ENCODE data around the gene ANKH.
A peak's percentile ranks its signal among the peaks of the same experiment; 100 is the strongest.

The ANKH gene

DNA sequence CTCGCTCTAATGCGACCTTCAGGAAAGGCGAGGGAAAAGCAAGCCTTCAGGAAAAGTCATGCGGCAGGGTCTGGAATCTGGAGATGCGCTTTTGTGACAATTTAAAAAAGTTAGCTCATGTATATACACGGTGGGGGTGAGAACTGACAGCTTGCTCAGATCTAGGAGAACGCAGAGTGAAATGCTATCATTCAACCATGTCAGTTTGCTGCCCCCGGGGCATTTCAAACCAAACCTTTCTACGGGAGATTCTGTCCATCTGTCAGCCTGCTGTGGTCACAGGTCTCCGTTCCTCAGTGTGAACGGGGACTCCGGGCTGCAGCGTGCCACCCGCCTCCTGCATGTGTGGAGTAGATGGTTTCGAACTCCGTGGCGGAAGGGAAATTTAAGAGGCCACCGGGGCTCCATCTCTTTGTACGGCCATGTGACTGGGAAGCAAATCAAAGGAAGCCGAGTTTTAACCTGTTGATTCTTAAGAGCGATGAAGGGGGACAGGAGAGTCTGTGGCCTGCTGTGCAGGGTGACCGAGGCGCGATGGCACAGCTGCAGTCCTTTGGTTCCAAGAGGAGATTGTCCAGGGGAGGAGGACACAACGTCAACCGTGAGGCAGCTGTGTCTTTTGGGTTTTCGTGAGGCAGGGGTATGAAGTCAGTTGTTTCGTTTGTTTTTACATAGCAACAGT, 161.1 kb downstream of the ANKH start:
- DNase-seq = no peak

DNA sequence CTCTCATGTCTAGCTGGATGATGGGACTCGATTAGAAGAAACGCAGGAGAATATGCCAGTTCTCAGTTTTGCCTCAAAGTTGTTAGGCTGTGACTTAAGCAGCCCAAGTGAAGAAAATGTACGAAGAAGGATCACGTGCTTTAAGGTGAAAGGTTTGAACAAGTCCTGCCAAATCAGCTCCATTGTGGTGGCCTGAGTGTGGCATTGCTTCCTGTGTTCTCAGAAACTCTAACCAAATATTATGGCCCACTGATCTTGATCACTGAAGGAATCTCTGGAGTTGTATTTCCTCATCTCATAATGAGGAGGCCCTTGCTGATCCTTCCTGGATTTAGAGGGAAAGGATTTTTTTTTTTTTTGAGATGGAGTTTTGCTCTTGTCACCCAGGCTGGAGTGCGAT, 163.0 kb downstream of the ANKH start:
- no peak for DNase-seq

DNA sequence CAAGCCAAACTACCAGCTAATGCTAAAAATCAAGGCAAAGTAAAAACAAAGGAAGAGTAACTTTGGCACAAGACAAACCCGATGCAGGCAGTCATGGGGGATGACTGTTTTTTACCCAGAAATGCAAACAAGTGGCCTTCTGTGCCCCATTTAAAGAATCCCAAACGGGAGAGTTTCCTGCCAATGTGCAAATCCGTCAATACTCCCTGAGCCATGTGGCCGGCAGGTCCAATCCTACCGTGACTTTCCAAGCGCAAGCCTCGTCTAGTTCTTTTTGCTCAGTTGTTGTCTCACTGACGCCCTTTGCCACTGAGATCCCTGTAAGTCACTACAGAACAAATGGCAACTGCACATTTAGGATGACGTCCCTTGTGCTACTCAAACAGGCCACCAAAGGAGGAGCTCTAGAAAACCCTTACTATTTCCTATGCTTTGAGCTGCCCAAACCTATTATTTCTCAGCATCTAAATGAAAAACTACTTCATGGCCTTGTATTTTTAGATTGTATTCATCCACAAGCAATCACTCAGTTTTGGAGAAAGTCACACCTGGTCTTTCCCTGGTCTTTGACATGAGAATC, 163.7 kb downstream of the ANKH start:
- DNase-seq = no peak

DNA sequence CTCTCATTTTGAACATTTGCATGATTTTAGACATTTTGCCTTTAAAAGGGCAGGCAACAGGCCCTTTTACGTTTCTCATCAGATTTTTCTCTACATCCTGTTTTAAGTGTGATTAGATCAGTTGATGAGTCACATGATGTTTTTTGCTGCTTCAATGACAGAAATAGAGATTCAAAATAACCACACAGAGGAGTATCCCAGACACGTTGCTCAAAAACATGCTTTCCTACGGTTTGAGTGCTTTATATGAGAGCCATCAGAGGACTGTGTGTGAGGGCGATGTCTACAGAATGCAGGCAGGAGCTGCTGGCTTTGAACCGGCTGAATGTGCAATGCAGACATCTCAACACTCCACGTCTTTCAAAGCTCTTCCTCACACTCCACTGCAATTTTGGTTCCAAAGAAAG, 165.0 kb downstream of the ANKH start:
- no peak for DNase-seq

DNA sequence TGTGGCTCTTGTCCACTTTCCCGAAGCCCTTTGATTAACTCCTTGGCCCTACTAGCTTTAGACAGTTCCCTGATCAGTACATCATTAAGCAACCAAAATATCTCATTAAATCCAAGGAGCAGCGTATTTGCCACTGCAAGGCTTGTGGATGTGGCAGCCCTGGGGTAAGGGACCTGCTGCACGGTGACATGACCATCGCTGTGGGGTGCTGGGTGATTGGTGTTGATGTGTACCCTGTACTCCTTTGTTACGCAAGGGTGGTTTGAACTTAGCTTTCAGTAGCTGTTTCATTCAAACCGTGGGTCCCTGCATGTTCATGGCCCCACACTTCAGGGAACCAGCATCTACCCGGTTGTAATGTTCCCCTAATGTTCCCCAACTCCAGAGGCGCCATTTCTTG, 166.0 kb downstream of the ANKH start:
- no peak for DNase-seq

DNA sequence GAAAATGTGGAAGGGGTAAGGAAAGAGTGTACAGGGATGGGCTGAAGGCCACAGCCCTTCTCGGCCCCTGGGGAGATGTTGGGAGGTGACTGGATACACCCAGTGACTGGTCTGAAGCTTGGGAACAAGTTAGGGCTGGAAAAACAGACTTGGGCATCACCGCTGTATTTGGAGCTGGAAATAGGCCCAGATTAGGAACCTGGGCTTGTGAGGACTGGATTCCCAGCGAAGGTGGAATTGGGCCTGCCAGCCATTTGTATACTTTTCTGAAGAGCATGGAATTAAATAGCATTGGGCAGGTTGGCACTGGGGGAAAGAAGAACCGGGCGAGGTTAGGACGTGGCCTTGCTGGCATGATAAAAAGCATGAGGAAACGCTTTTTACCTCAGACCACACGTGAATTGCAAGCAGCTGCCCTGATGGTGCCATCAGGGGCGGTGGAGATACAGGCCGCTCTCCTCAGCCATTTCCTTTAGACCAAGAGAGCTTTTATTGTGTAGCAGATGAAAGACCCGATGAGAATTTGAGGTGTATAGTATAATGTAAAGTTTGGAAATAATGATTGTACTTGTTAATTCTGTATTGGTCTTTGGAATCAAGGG, 169.2 kb downstream of the ANKH start:
- DNase-seq = no peak

DNA sequence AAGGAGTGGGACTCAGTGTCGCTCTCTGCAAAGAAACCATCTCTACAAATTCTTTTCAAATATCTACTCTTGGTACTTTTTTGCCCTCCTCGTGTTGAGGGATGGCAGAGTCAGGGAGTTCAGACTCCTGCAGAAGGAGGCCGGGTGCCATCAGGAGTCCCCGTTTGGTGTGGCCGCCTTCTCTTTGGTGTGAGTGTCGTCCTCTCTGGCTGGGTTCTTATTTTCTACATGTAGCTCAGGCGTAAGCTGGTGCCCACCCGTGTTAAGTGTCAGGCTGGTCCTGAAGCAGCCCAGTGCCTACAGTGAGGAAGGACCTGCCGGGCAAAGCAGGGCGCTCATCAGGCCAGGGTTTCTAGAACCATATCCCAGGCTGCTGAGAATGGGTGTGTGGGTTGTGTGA, 170.0 kb downstream of the ANKH start:
- DNase-seq = no peak

DNA sequence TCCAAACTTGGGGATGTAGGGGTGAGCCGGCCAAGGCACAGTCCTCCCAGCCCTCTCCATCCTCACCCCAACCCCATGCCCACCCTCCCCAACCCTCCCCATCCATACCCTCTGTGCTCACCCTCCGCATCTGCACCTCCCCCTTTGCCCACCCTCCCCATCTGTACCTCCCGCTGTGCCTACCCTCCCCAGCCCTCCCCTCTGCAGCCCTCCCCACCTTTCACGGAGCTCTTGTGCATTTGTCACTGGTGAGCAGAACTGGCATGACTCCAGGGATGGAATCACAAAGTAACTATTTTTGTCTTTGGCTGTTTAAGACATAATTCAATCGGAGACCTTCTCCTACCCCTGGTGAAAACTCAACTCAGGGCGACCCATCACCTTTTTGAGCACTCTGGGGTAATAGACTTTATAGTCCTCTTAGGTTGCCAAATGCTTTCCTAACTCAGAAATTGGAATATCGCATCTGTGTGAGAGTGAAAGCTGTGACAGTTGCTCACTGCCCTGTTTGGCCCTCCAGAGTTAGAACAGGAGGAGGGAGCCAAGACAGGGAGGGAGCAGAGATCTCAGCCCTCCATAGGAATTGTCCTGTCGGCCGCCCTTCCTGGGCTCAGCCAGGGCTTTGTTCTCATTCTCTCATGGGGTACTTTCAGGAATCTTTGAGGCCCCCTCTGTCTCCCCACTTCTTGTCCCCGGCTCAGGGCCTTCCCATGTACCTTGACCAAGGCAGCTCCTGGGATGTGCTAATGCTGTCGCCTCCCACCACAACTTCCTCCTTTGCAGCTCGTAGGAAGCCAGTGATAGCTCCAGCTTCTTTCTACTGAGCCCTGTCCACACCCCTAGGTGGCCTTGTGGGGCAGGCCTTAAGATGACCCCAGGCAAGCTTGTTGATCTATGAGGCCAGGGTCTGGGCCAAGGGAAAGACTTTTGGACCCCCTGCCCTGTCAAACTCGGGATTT, 170.8 kb downstream of the ANKH start:
- DNase-seq = no peak

DNA sequence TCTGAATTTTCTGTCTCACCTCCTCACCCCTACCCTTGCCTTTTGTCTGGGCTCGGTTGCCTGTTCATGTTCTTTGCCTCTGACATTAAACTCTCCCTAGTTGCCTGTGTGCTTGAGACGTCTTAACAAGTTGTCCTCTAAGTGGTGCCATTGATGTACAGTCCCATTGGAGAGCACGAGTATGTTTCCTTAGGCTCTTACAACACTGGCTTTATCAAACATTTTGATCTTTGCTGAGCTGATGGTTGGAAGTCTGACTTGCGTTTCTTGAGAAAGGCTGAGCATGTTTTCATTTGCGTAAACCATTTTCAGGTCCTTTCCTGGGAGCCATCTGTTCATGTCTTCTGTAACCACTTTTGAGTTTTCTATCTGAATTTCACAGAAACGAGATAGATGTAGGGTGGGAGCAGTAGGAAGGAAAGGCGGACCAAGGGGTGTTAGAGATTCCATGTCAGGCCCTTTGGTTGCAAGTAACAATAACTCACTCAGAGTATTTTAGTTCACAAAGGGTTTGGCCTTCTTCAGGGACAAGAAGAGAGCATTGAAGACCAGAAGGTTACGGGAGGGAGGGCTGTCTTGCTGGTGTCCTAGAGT, 171.7 kb downstream of the ANKH start:
- no peak for DNase-seq

DNA sequence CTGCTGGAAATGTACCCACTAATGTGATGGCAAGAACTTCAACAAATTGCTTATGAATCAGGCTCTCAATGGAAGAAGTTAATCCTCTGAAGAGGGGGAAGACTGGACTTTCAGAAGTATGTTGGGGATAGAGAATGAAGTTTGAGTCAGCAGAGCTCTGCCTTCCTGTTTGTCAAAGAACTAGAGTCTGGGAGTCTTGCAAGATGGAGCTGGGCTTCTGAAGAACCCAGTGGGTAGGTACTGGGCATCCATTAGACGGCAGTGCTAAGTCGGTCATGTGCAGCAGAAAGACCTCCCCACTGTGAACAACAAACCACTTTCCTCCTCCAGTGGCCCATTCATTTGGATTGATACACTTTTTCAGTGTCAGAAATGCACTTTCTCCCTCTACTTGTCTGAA, 172.4 kb downstream of the ANKH start:
- no peak for DNase-seq

DNA sequence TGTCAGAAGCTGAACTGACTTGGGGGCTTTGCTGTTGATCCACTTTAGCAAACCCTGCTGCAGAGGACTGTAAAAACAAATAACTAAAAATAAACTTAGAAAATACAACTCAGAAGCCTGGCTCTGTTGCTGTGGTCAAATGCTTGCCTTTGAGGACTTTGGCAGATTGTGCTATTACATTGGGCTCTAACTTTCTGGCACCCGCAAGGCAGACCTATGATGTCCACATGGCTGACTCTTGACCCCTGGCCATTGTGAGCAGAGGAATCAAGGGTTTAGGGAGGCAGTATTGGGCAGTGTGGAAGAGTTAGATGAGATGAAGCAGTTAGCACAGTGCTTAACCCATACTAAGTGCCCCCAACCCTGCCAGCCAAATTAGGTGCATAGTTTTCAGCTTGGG, 173.1 kb downstream of the ANKH start:
- DNase-seq = no peak

DNA sequence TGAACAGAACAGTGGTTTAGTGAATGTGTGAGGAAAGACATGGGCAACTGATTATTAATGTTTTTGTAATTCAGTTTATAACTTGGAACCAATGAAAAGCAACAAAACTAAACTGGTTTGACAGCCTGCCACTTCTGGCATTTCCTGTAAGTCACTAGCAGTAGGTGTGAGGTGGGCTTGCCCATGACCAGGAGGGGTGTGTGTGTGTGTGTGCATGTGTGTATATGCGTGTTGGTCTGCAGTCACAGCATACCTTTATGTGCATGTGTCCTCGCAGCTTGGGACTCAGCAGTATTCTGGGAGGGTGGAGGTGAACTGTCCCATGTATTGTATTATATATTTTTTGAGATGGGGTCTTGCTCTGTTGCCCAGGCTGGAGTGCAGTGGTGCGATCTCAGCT, 174.7 kb downstream of the ANKH start:
- no peak for DNase-seq

DNA sequence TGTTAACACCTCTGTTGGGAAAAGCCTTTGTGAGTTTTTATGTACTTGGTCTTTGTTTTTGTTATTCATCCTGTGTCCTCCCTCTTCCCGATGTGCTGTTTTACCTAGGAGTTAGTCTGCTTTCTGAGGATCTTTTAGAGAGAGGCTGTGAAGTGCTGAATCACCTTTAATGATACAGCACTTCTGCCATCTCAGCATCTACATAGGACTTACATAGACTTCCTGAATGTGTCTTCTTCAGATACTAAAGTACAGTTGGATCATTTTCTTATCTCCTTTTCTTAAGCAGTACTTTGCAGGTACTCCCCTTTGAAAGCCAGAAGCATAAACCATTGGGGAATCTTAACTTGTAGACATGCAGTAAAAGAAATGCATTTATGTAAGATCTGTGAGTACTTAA, 175.5 kb downstream of the ANKH start:
- no peak for DNase-seq

DNA sequence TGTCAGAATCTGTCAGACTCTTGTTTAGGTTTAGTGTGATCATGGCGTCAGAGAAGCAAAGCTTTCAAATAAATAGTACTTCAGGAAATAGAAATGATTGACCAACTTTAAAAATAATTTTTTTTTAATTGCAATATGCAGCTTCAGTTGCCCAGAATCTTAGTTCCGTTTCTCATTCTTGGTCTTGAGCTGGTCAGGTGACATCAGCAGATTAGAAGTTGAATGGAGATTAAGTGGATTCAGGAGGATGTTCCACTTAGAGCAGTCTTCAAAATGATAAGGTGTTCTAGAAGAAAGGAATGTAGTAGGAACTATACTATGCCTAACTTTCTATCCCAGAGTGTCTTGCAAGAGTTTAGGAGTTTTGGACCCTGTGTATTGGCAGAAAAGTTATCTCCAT, 176.4 kb downstream of the ANKH start:
- no peak for DNase-seq

DNA sequence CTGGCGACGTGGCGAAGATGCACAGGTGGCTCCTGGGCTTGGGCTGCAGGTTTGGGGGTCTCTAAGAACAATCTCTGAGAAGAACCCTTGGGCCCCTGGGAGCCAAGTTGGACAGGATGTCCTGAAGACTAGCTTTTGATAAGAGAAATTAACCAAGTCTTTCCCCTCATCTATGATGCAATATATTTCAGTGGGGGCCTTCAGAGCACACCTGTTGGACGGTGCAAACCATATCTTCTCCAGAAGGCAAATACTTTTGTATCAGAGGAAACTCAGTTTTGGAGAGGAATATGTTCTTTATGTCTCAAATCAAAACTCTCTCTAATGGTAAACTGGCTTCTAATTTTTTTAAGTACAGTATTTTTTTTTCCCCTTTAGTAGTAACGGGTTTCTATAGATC, 178.5 kb downstream of the ANKH start:
- DNase-seq = no peak

DNA sequence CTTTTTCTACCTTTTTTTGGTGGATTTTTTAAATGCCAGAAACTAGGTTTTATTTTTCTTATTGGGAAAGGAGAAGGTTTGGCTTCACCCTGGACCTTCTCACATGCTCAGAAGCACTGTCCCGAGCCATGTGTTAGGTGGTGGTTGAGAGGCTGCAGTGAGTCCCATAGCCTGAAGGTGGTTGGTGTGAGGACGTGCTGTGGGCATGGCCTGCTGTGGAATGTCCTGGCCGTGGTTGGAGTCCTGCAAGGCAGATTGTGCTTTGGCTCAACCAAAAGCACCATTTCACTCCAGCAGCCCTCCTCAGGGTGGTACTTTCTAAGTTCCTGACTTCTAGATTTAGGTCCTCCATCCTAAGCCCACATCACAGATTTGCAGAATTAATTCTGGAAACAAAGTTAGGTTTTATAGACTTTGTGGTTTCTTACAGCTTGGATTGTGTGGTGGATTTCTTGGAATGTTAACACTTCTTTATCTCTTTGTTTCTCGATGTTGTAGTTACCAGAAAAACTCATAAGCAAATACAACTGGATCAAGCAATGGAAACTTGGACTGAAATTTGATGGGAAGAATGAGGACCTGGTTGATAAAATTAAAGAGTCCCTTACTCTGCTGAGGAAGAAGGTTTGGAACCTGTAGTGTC, 184.4 kb downstream of the ANKH start:
- no peak for DNase-seq

DNA sequence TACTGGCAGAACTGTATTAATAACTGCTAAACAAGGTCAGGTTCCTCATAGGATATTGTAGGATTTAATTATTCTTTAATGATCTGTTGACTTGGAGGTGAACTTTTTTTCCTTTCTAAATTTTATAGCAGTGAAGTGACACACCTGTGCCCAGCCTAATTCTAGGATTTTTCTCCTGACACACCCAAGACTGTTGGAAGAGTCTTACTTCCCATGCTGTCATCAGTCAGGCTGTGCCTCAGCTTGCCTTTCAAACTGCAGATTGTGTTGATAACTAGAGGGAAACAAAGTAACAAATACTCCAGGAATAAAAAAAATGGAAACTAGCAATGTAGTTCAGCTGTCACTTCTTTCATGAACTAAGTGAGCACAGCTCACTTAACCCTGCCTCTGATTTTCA, 185.1 kb downstream of the ANKH start:
- no peak for DNase-seq

DNA sequence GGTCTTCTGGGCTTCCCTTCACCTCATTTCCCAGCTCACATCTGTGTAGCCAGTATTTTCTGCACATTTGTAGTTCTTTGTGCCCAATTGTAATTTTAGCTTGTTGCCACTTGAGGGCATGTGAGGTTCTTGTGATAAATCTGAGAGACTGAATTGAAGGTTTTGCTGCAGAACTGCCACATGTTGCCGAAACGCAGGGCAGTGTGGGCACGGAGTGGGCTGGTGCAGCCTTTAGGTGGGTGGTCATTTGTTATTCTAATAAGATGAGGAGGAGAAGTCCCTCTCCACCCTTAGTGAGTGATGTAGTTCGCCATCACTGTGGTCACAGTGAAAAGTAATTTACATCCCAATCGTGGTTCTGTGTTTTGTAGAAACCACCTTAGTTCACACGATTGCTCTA, 185.8 kb downstream of the ANKH start:
- DNase-seq = peak; percentile 52

DNA sequence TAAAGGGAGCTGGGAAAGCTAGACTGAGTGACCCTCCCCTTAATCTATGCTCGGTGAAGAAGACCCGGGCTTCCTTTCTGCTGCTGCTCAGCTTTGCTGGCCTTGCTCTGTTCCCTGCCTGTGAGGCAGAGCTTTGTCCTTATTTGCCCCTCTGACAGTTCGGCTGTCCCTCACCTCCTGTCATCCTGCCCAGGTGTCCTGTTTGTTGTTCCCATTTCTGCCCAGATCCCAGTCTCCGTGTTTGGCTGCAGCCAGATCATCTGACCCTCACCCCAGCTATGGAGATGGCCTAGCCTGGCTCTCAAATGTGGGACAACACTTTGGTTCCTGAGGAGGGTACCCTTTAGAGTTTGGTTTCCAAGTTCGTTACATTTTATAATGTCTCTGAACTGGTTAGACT, 186.8 kb downstream of the ANKH start:
- DNase-seq = no peak

DNA sequence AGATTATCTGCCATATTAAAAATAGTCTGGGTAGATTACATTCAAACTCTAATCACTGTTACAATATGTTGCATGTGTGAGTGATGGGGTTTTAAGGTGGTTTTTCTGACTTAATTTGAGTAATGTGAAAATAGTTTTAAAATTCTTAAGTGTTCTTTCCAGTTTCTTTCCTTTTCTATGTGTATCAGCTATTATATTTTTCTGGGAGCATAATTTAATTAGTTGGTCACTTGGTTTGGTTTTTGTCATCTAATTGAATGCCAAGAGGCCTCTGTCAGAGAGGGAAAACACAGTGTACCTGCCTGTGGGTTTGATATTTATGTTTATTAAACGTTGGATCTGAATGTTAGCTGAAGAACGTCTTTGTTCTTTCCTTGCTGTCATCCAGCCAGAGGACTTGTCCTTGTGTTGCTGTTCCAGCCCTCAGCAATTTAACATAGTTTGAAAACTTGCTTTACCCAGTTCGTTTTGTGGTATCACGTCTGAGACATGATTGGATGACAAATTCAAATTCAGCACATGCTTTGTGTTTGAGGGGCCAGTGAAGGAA, 187.6 kb downstream of the ANKH start:
- DNase-seq = no peak

DNA sequence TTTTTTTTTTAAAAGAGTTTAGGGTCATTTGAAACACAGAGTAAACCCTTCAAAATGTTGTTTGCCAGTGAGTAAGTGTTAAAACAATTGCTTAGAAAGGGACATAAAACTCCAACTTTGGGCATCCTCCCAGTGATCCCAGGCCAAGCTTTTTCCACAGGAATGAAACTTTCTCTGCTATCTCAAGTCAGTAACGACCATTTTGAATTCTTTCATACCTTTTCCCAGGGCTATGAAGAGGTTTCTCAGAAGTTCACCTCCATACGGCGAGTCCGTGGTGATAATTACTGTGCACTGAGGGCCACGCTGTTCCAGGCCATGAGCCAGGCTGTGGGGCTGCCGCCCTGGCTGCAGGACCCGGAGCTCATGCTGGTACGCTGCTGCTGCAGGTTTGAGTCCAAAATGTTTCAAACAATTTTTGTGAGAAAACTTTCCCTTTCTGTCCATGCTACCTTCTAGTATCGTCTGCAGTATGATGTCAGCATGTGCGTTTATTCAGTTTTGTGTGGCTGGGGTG, 190.3 kb downstream of the ANKH start:
- DNase-seq = no peak

DNA sequence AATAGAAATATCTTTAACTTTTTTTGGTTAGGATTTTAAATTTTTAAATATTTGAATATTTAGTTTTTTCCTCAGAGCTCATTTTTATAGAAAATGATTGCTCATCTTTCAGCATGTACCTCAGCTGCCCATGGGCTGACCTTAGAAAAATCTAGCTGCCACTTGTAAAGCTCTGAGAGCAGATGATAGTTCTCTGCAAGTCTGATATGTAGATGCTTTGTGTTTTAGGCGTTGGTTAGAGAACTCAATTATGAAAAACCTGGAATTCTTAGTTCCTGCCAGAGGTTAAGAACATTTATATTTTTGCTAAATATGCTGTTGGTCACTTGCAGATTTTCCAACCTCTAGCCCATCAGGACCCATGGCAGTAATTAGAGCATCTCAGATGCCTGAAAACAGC, 192.0 kb downstream of the ANKH start:
- no peak for DNase-seq
